Activated T-cell treated with anti-CD3 and anti-CD28 coated beads for 24 hours (primary cell): Measurements from ENCODE around the gene RAB3B.
"Not testable (repeated sequence)": the region's sequence is repeated elsewhere in the genome, so short reads cannot be mapped to it uniquely, and the experiment has no call there.

ENCODE experiments used
- DNase-seq: peaks from one replicate; pipeline ENCODE4 v3.0.0-alpha.2; 2020; ENCODE audit warnings: low read depth

The RAB3B gene, protein sequence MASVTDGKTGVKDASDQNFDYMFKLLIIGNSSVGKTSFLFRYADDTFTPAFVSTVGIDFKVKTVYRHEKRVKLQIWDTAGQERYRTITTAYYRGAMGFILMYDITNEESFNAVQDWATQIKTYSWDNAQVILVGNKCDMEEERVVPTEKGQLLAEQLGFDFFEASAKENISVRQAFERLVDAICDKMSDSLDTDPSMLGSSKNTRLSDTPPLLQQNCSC

GRCh38 chr1:51990478-51990965 lies at the start of gene RAB3B:
Gene RAB3B (minus strand): TSS chr1:51990700. CDS start chr1:51977117, 13,583 bp downstream.
- peak; percentile 72 for DNase-seq

DNA sequence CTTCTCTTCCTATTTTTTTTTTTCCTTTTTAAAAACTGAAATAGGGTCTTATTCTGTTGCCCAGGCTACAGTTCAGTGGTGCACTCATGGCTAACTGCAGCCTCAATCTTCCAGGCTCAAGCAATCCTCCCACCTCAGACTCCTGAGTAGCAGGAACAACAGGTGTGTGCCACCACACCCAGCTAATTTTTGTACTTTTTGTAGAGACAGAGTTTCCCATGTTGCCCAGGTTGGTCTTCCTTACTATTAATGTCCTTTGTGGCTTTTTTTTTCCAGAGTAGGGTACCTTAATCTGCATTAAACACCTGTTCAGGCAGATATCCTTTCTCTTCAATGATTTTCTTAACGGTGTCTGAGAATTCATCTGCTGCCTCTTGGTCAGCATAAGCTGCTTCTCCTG lies 47.4 kb upstream of the RAB3B start:
- DNase-seq: no peak

- DNase-seq: no peak
Observed at GRCh38 chr1:52037402-52037814, 46.9 kb upstream of the RAB3B start.

- no peak for DNase-seq
Observed at GRCh38 chr1:52034050-52034384, 43.5 kb upstream of the RAB3B start.

GRCh38 chr1:52033190-52034049 lies 42.9 kb upstream of the RAB3B start, which contains the start of gene KTI12:
Gene KTI12 (minus strand): TSS chr1:52033810. CDS start chr1:52033761, 49 bp downstream.
- peak; percentile 77 for DNase-seq

GRCh38 chr1:52032785-52033131 lies 42.3 kb upstream of the RAB3B start:
- no peak for DNase-seq

DNA sequence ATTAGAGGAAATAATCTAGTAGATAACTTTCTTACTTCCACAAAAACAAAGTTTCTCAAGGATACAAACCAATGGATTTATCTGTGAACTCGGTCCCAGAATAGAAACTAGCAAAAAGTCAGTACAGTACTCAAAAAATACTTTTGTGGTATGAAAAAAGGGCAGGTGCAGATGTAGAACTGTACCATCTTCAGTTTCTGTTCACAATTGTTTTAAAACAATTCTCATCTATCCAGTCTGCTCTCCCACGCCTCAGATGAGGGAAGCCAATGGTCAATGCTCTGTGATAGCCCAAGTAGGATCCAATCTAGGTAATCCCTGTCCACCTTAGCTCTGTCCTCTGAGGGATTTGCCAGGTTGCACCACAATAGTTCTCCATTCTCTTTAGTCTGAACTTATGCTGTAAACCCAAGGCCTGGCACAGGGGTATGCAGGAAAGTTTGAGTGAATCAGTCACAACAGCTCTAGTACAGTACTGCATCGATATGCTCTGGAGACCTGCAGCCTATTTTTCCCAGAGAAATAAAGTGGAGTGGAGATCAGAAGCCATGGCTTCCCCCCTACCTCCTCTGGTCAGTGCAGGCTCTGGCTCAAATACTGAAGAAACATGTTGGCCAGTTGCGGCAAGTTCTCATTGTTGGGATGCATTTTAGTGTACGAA lies 41.8 kb upstream of the RAB3B start:
- DNase-seq: no peak

DNA sequence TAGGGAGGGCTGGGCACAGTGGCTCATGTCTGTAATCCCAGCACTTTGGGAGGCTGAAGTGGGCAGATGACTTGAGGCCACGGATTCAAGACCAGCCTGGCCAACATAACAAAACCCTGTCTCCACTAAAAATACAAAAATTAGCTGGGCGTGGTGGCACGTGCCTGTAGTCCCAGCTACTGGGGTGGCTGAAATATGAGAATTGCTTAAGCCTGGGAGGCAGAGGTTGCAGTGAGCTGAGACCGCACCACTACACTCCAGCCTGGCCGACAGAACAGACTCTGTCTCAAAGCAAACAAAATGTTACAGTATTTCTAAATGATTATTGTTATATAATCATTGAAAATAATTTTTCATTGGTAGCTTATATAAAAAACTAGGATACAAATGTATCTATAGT lies 38.3 kb upstream of the RAB3B start:
- DNase-seq: not testable (repeated sequence)

DNA sequence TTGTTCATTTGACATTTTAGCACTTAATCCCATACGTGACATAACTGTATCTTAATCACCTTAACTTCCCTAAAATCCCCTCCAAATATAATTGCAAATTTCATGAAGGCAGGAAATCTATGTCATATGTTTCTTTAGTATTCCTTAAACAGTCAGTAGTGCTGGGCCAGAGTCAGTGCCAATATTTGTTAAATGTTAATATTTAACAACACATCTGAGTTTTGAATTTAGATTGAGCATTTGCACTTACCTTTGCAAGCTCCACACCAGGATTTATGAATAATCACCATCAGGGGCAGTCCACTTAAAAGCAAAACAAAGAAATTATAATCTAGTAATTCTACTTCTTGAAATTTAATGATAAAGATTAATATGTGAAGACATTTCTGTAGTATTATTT lies 37.8 kb upstream of the RAB3B start:
- DNase-seq: no peak

- DNase-seq: no peak
Observed at GRCh38 chr1:52026278-52026677, 35.8 kb upstream of the RAB3B start.

DNA sequence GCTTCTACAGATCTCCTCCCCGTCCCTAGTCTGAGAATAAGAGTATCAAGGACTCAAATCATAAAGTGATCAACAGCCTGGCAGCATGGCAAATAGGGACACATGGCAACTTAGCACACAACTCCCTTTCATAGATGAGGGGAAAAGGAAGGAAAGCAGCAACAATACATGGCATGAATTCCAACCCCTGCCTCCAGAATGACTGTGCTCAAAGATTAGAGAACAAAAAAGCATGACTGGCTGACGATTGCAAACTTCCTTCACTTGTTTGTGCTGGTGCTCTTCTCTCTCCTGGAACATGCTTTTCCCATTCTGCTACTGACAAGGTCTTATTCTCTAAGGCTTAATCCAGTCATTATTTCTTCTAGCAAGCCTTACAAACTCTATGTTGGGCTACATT lies 31.6 kb upstream of the RAB3B start:
- DNase-seq: no peak

DNA sequence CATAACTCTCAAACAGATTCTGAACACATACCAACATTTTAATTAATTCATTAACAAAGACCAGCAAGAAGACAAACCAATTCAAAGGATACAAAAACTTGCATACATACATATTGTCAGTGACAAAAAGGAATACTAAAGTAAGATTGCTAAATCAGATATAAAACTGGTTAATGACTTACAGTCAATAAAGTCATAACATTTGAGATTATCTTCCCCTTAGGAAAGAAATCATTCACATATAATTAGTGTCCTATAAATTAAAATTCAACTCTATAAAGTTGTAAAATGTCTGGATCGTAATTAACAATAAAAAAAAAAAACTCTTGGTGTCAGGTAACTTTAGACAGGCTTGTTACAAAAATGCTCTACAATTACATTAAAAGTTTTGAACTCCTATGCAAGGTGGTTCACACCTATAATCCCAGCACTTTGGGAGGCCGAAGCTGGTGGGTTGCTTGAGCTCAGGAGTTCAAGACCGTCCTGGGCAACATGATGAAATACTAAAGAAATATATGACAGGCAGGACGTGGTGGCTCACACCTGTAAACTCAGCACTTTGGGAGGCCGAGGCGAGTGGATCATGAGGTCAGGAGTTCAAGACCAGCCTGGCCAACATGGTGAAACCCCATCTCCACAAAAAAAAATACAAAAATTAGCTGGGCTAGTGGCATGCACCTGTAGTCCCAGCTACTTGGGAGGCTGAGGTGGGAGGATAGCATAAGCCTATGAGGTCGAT lies 17.7 kb upstream of the RAB3B start:
- DNase-seq: no peak

DNA sequence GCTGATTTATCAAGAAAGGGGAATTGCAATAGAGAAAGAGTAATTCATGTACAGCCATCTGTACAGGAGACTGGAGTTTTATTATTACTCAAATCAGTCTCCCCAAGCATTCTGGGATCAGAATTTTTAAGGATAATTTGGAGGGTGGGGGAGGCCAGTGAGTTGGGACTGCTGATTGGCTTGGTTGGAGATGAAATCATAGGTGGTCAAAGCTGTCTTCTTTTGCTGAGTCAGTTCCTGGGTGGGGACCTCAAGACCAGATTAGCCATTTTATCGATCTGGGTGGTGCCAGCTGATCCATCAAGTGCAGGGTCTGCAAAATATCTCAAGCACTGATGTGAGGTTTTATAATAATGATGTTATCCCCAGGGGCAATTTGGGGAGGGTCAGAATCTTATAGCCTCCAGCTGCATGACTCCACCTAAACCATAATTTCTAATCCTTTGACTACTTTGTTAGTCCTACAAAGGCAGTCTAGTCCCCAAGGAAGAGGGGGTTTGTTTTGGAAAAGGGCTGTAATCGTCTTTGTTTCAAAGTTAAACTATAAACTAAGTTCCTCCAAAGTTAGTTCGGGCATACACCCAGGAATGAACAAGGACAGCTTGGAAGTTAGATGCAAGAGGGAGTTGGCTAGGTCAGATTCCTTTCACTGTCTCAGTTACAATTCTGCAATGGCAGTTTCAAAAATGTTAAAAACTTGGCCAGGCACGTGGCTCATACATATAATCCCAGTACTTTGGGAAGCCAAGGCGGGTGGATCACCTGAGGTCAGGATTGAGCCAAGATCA lies 16.9 kb upstream of the RAB3B start:
- no peak for DNase-seq

GRCh38 chr1:52006081-52006553 lies 15.6 kb upstream of the RAB3B start:
- DNase-seq: not testable (repeated sequence)

DNA sequence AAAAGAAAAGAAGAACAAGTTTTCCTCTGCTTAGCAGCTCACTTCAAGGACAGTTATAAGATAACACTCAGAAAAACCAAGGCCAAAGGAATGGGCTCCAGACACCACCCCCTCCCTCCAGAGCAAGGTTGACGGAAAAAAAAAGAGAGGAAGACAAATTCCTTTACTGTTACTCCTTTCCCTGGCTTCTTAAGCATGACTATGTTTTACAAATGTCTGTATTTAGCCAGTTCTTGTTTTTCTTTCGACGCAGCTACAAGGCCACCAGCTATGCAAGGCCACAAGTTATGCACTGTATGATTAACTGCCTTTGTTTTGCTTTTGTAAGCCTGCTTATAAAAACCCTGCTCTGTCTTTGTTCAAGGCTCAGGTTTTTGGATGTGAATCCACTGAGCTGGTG lies 15.0 kb upstream of the RAB3B start:
- DNase-seq: not testable (repeated sequence)

DNA sequence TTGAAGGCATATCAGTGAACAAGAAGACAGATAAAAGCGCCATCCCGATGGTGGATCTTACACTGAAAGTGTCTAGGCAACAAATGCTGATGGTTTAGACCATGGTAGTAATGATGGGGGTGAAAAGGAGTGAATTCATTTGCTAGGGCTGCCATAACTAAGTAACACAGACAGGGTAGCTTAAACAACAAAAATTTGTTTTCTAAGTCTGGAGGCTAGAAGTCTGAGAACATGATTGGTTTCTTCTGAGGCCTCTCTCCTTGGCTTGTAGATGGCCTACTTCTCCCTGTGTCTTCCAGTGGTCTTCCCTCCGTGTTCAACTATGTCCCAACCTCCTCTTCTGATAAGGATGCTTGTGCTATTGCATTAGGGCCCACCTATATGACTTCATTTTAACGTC lies 13.4 kb upstream of the RAB3B start:
- no peak for DNase-seq

- peak; percentile 59 for DNase-seq
Observed at GRCh38 chr1:52002038-52002917, 11.8 kb upstream of the RAB3B start.

GRCh38 chr1:51998701-51999100 lies 8.2 kb upstream of the RAB3B start:
- no peak for DNase-seq

- DNase-seq: no peak
Observed at GRCh38 chr1:51997974-51998382, 7.5 kb upstream of the RAB3B start.
